ENCODE results near the gene PFN2. TPM values are rescaled to one million over a fixed set of nuclear protein-coding genes. Genes with fewer than 3 reads are reported as not detected.

The PFN2 gene
- polyA plus RNA-seq, 1 experiment: 195 TPM

DNA sequence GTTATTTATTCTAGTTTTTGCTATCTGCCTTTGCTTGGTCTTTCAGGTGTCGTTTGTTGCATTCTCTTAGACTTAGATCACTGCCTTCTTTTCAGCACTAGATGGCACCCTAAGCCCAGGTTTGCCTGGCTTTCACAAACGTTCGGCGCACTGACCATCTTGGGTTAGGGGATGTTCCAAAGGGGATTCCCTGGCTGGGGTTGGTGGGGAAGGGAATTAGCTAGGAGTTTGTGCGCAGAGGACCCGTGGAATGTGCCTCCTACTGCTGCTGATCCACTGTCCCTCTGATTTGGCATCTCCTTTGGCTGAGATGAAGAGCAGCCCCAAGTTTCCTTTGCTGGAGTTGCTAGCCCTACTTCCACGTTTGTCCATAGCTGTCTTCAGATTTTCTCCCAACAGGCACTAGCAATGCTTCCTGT lies 33.9 kb downstream of the PFN2 start:
- Histone ChIP-seq H3K27me3 (ENCODE audit: control insufficient read depth, insufficient read depth, low read length) (no peaks in the 10 kb centered on the region), H3K4me3 (ENCODE audit: low read depth, low read length) (no peak overlapping the region), H3K36me3 (ENCODE audit: control insufficient read depth, insufficient read depth, low read length) (no peaks in the 10 kb centered on the region)
- CTCF ChIA-PET: interaction anchor here (0.6 to 4.6 kb wide), 25 partner anchors 10 to 559 kb away, joined by 3 to 29 read pairs (median 4); no protein-coding TSS in a partner anchor
- TF ChIP-seq, protein P1, sequence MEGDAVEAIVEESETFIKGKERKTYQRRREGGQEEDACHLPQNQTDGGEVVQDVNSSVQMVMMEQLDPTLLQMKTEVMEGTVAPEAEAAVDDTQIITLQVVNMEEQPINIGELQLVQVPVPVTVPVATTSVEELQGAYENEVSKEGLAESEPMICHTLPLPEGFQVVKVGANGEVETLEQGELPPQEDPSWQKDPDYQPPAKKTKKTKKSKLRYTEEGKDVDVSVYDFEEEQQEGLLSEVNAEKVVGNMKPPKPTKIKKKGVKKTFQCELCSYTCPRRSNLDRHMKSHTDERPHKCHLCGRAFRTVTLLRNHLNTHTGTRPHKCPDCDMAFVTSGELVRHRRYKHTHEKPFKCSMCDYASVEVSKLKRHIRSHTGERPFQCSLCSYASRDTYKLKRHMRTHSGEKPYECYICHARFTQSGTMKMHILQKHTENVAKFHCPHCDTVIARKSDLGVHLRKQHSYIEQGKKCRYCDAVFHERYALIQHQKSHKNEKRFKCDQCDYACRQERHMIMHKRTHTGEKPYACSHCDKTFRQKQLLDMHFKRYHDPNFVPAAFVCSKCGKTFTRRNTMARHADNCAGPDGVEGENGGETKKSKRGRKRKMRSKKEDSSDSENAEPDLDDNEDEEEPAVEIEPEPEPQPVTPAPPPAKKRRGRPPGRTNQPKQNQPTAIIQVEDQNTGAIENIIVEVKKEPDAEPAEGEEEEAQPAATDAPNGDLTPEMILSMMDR (IDR thresholded peaks at IDR 0.05; ENCODE audit: insufficient read depth, low read depth, low read length): peak; percentile 84
- DNase-seq (ENCODE audit: low read depth): no peak
- POLR2A ChIA-PET: no interaction called here

GRCh38 chr3:149934524-149934923 lies 36.2 kb downstream of the PFN2 start:
- CTCF ChIA-PET: interaction anchor here (0.8 to 4.6 kb wide), 3 partner anchors 55 to 286 kb away, joined by 3 to 28 read pairs (median 4); no protein-coding TSS in a partner anchor
- H3K27me3 ChIP-seq (ENCODE audit: control insufficient read depth, insufficient read depth, low read length): no peaks in the 10 kb centered on the region
- peak; percentile 46 for DNase-seq (ENCODE audit: low read depth)
- no peaks in the 10 kb centered on the region for H3K36me3 ChIP-seq (ENCODE audit: control insufficient read depth, insufficient read depth, low read length)
- no peak overlapping the region for H3K4me3 ChIP-seq (ENCODE audit: low read depth, low read length)
- TF ChIP-seq, protein P1 (IDR thresholded peaks at IDR 0.05; ENCODE audit: insufficient read depth, low read depth, low read length): no peak
- POLR2A ChIA-PET: interaction anchor here (0.7 kb wide), 1 partner anchor 289 kb away, joined by 5 read pairs; no protein-coding TSS in a partner anchor

- TF ChIP-seq, protein P1 (IDR thresholded peaks at IDR 0.05; ENCODE audit: insufficient read depth, low read depth, low read length): no peak
- DNase-seq (ENCODE audit: low read depth): no peak
- no peak overlapping the region for H3K4me3 ChIP-seq (ENCODE audit: low read depth, low read length)
- POLR2A ChIA-PET: no interaction called here
- CTCF ChIA-PET: no interaction called here
- H3K27me3 ChIP-seq (ENCODE audit: control insufficient read depth, insufficient read depth, low read length): no peaks in the 10 kb centered on the region
- H3K36me3 ChIP-seq (ENCODE audit: control insufficient read depth, insufficient read depth, low read length): no peaks in the 10 kb centered on the region
These were observed 36.8 kb downstream of the PFN2 start for GRCh38 chr3:149933858-149934257.

DNA sequence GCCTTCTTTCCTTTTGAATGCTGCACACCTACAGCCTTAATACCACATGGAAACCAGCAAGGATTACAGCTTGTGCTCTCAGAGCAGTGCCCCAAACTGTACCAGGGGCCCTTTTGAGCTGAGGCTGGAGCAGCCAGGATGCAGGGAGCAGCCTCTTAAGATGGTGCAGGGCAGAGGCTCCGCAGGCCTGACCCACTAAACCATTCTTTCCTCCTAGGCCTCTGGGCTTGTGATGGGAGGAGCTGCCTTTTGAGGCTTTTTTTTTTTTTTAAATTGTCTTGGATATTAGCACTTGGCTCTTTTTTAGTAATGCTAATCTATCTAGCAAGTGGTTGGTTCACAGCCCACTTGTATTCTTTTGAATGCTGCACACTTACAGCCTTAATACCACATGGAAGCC lies 37.7 kb downstream of the PFN2 start:
- Histone ChIP-seq H3K27me3 (ENCODE audit: control insufficient read depth, insufficient read depth, low read length) (no peaks in the 10 kb centered on the region), H3K4me3 (ENCODE audit: low read depth, low read length) (no peak overlapping the region), H3K36me3 (ENCODE audit: control insufficient read depth, insufficient read depth, low read length) (no peaks in the 10 kb centered on the region)
- ChIA-PET POLR2A (no interaction called here), CTCF (interaction anchor here (0.6 to 0.9 kb wide), 3 partner anchors 34 to 808 kb away, joined by 3 to 5 read pairs (median 3); no protein-coding TSS in a partner anchor)
- no peak for DNase-seq (ENCODE audit: low read depth)
- TF ChIP-seq, protein P1 (IDR thresholded peaks at IDR 0.05; ENCODE audit: insufficient read depth, low read depth, low read length): no peak

- CTCF ChIA-PET: no interaction called here
- TF ChIP-seq, protein P1 (IDR thresholded peaks at IDR 0.05; ENCODE audit: insufficient read depth, low read depth, low read length): no peak
- POLR2A ChIA-PET: no interaction called here
These were observed 50.6 kb downstream of the PFN2 start for GRCh38 chr3:149920119-149920518.

More at GRCh38 chr3:149920119-149920518, 50.6 kb downstream of the PFN2 start:
- H3K36me3 ChIP-seq (ENCODE audit: control insufficient read depth, insufficient read depth, low read length): no peaks in the 10 kb centered on the region
- no peaks in the 10 kb centered on the region for H3K27me3 ChIP-seq (ENCODE audit: control insufficient read depth, insufficient read depth, low read length)
- no peak overlapping the region for H3K4me3 ChIP-seq (ENCODE audit: low read depth, low read length)
- no peak for DNase-seq (ENCODE audit: low read depth)
